GM20431 (cell line): Measurements from ENCODE around the gene SPSB3.

Experiments
- in situ Hi-C: fragments of 300-500 bp; cut with MseI, MboI; formaldehyde crosslinking; loops from one replicate; pipeline ENCODE4 v1.15.0; 2020; ENCODE audit warnings: low sequenced_read_pairs; ENCODE audit not compliant: unreplicated experiment

Gene SPSB3

DNA sequence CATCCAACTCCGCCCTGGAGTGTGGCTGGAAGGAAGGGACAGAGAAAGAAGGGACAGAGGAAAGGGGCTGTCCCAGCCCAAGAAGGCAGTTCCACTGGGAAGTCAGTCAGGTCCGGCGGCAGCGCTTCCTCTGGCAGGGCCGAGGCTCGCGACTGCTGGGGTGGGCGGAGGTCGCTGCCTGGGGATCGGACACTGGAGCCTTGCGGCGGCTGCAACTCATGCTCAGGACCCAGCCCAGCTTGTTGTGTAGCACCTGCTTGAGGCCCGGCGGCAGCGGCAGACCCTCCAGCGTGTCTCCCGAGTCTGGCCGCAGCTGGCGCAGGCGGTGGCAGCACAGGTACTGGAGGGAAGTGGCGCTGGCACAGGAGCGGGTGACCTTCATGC is 5.4 kb downstream of the SPSB3 start:
- in situ Hi-C loops, result no loop called here

- in situ Hi-C loops, result no loop called here
These were observed 5.8 kb downstream of the SPSB3 start for GRCh38 chr16:1776672-1776955.

- in situ Hi-C loops, result no loop called here
These were observed 6.3 kb downstream of the SPSB3 start for GRCh38 chr16:1775846-1776671.

- in situ Hi-C loops, result no loop called here
These were observed 7.1 kb downstream of the SPSB3 start for GRCh38 chr16:1775006-1775845.

GRCh38 chr16:1774448-1774780 is 8.0 kb downstream of the SPSB3 start:
- in situ Hi-C loops, result no loop called here

DNA sequence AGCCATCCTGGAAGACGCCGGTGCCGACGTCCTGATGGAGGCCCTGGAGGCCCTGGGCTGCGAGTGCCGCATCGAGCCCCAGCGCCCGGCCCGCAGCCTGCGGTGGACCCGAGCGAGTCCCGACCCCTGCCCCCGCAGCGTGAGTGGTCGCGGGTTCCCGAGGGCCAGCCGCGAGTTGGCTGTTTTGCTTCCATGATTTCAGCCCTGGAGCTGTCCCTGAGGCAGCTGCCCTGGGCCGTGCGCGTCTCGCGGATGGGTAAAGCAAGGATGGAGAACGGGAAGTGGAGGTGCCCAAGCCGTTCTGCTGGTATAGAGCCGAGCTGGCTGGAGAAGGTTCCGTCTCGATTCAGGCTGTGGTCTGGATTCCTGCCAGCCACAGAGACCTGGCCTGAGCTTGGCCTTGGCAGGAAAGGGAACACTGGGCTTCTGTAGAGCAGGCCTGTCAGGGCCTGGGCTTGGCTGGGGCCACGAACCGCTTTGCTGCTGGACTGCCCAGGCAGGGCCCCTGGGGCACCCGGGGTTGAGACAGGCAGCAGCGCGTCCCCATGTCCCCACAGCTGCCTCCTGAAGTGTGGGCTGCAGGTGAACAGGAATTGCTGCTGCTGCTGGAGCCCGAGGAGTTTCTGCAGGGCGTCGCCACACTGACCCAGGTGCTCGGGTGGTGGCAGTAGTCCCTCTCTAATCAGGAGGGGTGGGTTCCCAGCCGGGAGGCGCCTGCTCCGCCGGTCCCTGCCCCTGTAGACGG is 8.5 kb downstream of the SPSB3 start:
- in situ Hi-C loops, result no loop called here

- in situ Hi-C loops, result no loop called here
These were observed 9.3 kb downstream of the SPSB3 start, which contains the start of gene MRPS34 for GRCh38 chr16:1772908-1773702. TSS of gene MRPS34 (minus strand) at chr16:1773134. CDS start at chr16:1773119, 15 bp downstream.

DNA sequence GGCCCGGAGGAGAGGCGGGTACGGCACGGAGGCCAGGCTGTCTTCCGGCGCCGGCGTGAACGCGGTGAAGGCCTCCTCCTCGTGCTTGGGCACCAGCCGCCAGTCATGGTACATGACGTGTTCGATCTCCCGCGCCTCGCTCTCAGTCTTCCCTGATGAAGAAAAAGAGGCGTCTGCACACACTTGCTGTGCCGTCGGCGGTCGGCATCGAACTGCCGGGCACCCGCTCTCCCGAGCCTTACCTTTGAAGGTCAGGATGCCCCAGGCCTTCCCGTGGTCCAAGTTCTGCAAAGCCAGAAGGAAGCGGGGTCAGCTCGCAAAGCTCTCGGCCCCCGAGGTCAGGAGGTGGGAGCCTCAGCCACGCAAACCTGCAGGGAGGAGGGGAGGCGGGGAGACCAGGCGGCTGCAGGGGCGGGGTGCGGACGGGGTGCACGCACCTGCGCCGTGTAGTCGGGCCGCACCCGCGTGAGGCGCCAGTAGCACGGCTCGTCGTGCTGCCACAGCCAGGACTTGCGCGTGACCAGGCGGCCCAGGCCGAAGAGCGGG is 9.9 kb downstream of the SPSB3 start, which contains the start of gene EME2:
Gene EME2, plus strand, starts transcription at position 449 of the 546 bp plus-strand sequence. CDS start 418 bp downstream, outside the sequence.
- in situ Hi-C loops, result no loop called here

GRCh38 chr16:1771864-1772361 is 10.5 kb downstream of the SPSB3 start:
- in situ Hi-C loops, result no loop called here

- in situ Hi-C loops, result no loop called here
These were observed 11.0 kb downstream of the SPSB3 start, which contains the start of gene NME3 for GRCh38 chr16:1771188-1771863. TSS of gene NME3 (minus strand) at chr16:1771543. CDS start at chr16:1771534, 9 bp downstream.

GRCh38 chr16:1770328-1771187 is 11.8 kb downstream of the SPSB3 start:
- in situ Hi-C loops, result no loop called here

GRCh38 chr16:1769402-1770300 is 12.7 kb downstream of the SPSB3 start:
- in situ Hi-C loops, result no loop called here

GRCh38 chr16:1768767-1769401 is 13.5 kb downstream of the SPSB3 start:
- in situ Hi-C loops, result no loop called here

- in situ Hi-C loops, result no loop called here
These were observed 14.2 kb downstream of the SPSB3 start for GRCh38 chr16:1768061-1768766.

- in situ Hi-C loops, result no loop called here
These were observed 15.0 kb downstream of the SPSB3 start for GRCh38 chr16:1767116-1767994.
